Lower leg skin (tissue), 3 donors: Measurements from ENCODE around the gene STK11IP.
A peak's percentile ranks its signal among the peaks of the same experiment; 100 is the strongest.

Experiments used
- CTCF ChIP-seq, 3 donors: fragments of 450-650 bp; IDR thresholded peaks; one replicate each; pipeline ENCODE4 v1.5.1; 2016; ENCODE audit warnings: antibody characterized with exemption in 3 of 3, mild to moderate bottlenecking in 3 of 3, moderate library complexity in 2 of 3
- POLR2A ChIP-seq, 2 donors: fragments of 450-650 bp; IDR thresholded peaks; one replicate each; pipeline ENCODE4 v1.6.1; 2016 to 2017; ENCODE audit warnings: antibody characterized with exemption in 2 of 2, mild to moderate bottlenecking in 1 of 2, moderate library complexity in 1 of 2

- TF ChIP-seq CTCF (IDR thresholded peaks at IDR 0.05) = peak in 1 of 3 donors; percentile 96
- TF ChIP-seq POLR2A (IDR thresholded peaks at IDR 0.05) = no peak
Observed at GRCh38 chr2:219571311-219572236, 26.1 kb upstream of the STK11IP start, which contains the start of gene OBSL1.
